ENCODE data around the gene SBNO1. TPM values are rescaled to one million over a fixed set of nuclear protein-coding genes. Genes with fewer than 3 reads are reported as not detected.

The SBNO1 gene
- total RNA-seq, 1 donor from 2014 or later, result 50.4 TPM

DNA sequence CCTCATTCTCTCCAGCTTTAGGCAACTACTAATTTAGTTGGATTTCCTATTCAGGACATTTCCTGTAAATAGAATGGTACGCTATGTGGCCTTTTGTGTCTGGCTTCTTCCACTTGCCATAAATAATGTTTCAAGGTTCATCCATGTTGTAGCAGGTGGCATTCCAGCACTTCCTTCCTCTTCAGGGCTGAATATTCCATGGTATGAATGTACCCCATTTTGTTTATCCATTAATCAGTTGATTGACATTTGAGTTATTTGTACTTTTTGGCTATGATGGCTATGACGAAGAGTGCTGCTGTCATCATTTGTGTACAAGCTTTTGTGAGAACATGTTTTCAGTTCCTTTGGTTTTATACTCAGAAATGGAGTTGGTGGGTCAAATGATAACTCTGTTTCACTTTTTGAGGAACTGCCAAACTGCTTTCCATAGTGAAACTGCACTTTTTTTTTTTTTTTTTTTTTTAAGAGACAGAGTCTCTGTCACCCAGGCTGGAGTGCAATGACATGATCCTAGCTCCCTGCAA lies 86.5 kb downstream of the SBNO1 start:
- no peaks in the 10 kb centered on the region for H3K4me1 Mint-ChIP-seq (ENCODE audit: low read depth, unreplicated experiment)
- FAIRE-seq, result no peak
- no peak overlapping the region for H3K4me2 ChIP-seq (ENCODE audit: low read length)
- no peaks in the 10 kb centered on the region for H3K27me3 ChIP-seq (ENCODE audit: insufficient read depth, low read length)
- H3K36me3 Mint-ChIP-seq (ENCODE audit: low read depth, unreplicated experiment), result peaks cover 2% of the 10 kb centered on the region
- no peaks in the 10 kb centered on the region for H3K79me2 ChIP-seq (ENCODE audit: insufficient read depth, low read length)
- H3K9me3 ChIP-seq (ENCODE audit: insufficient read depth, low read depth, low read length), result no peaks in the 10 kb centered on the region
- H3K4me1 ChIP-seq (ENCODE audit: insufficient read depth, low read length), result no peaks in the 10 kb centered on the region
- no peak overlapping the region for H3K27ac ChIP-seq (ENCODE audit: low read depth, low read length)
- H3K9ac ChIP-seq (ENCODE audit: low read length), result no peak overlapping the region
- H3K9me3 Mint-ChIP-seq (ENCODE audit: unreplicated experiment), result no peaks in the 10 kb centered on the region
- DNase-seq (ENCODE audit: low read depth), result no peak
- H3K4me3 Mint-ChIP-seq (ENCODE audit: unreplicated experiment), result no peak overlapping the region
- TF ChIP-seq, protein P1, sequence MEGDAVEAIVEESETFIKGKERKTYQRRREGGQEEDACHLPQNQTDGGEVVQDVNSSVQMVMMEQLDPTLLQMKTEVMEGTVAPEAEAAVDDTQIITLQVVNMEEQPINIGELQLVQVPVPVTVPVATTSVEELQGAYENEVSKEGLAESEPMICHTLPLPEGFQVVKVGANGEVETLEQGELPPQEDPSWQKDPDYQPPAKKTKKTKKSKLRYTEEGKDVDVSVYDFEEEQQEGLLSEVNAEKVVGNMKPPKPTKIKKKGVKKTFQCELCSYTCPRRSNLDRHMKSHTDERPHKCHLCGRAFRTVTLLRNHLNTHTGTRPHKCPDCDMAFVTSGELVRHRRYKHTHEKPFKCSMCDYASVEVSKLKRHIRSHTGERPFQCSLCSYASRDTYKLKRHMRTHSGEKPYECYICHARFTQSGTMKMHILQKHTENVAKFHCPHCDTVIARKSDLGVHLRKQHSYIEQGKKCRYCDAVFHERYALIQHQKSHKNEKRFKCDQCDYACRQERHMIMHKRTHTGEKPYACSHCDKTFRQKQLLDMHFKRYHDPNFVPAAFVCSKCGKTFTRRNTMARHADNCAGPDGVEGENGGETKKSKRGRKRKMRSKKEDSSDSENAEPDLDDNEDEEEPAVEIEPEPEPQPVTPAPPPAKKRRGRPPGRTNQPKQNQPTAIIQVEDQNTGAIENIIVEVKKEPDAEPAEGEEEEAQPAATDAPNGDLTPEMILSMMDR (IDR thresholded peaks at IDR 0.05; ENCODE audit: insufficient read depth, low read depth, low read length), result no peak
- TF ChIP-seq EZH2 (IDR thresholded peaks at IDR 0.05; ENCODE audit: insufficient read depth, low read length), result no peak
- H4K20me1 ChIP-seq (ENCODE audit: insufficient read depth, low read length), result no peaks in the 10 kb centered on the region
- H3K27ac Mint-ChIP-seq (ENCODE audit: unreplicated experiment), result no peak overlapping the region
- no peaks in the 10 kb centered on the region for H3K27me3 Mint-ChIP-seq (ENCODE audit: low read depth, unreplicated experiment)
- H2AFZ ChIP-seq (ENCODE audit: low read depth, low read length), result no peak overlapping the region
- no peaks in the 10 kb centered on the region for H3K36me3 ChIP-seq (ENCODE audit: insufficient read depth, low read length)
- H3K4me3 ChIP-seq (ENCODE audit: insufficient read depth, low read depth, low read length), result no peak overlapping the region

DNA sequence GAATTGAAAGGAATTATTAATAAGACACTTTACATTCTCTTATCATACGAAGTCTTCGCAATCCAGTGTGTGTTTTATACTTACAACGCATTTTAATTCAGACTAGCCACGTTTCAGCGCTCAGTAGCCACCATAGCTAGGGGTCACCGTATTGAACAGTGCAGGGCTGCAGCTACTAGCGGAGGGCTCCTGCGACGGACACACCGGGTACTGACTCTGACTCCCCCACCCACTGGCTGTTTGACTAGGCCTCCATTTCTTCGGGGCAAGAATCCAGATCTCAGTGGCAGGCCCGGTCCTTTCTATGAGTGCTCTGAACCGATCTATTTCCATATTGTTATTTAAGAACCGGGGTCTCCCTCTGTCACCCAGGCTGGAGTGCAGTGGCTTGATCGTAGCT lies 91.5 kb downstream of the SBNO1 start:
- Histone ChIP-seq H4K20me1 (ENCODE audit: insufficient read depth, low read length) (peaks cover 12% of the 10 kb centered on the region), H3K36me3 (ENCODE audit: insufficient read depth, low read length) (no peaks in the 10 kb centered on the region), H2AFZ (ENCODE audit: low read depth, low read length) (no peak overlapping the region), H3K27me3 (ENCODE audit: insufficient read depth, low read length) (no peaks in the 10 kb centered on the region), H3K4me1 (ENCODE audit: insufficient read depth, low read length) (peaks cover 28% of the 10 kb centered on the region), H3K79me2 (ENCODE audit: insufficient read depth, low read length) (peaks cover 33% of the 10 kb centered on the region), H3K27ac (ENCODE audit: low read depth, low read length) (no peak overlapping the region), H3K4me3 (ENCODE audit: insufficient read depth, low read depth, low read length) (no peak overlapping the region), H3K9me3 (ENCODE audit: insufficient read depth, low read depth, low read length) (no peaks in the 10 kb centered on the region), H3K4me2 (ENCODE audit: low read length) (no peak overlapping the region), H3K9ac (ENCODE audit: low read length) (no peak overlapping the region)
- H3K4me3 Mint-ChIP-seq (ENCODE audit: unreplicated experiment), result peak overlapping the region; percentile 62
- no peak for TF ChIP-seq EZH2 (IDR thresholded peaks at IDR 0.05; ENCODE audit: insufficient read depth, low read length)
- TF ChIP-seq, protein P1 (IDR thresholded peaks at IDR 0.05; ENCODE audit: insufficient read depth, low read depth, low read length), result no peak
- no peaks in the 10 kb centered on the region for H3K36me3 Mint-ChIP-seq (ENCODE audit: low read depth, unreplicated experiment)
- no peak for DNase-seq (ENCODE audit: low read depth)
- no peaks in the 10 kb centered on the region for H3K9me3 Mint-ChIP-seq (ENCODE audit: unreplicated experiment)
- peak overlapping the region; percentile 47 for H3K27ac Mint-ChIP-seq (ENCODE audit: unreplicated experiment)
- peaks cover 3% of the 10 kb centered on the region for H3K4me1 Mint-ChIP-seq (ENCODE audit: low read depth, unreplicated experiment)
- FAIRE-seq, result no peak
- H3K27me3 Mint-ChIP-seq (ENCODE audit: low read depth, unreplicated experiment), result no peaks in the 10 kb centered on the region

- Histone ChIP-seq H3K4me3 (ENCODE audit: insufficient read depth, low read depth, low read length) (peak overlapping the region; percentile 97), H2AFZ (ENCODE audit: low read depth, low read length) (peak overlapping the region; percentile 62), H3K4me1 (ENCODE audit: insufficient read depth, low read length) (peaks cover 35% of the 10 kb centered on the region), H3K4me2 (ENCODE audit: low read length) (peak overlapping the region; percentile 100), H3K9me3 (ENCODE audit: insufficient read depth, low read depth, low read length) (no peaks in the 10 kb centered on the region), H4K20me1 (ENCODE audit: insufficient read depth, low read length) (peaks cover 33% of the 10 kb centered on the region), H3K36me3 (ENCODE audit: insufficient read depth, low read length) (peaks cover 3% of the 10 kb centered on the region), H3K27ac (ENCODE audit: low read depth, low read length) (peak overlapping the region; percentile 88), H3K9ac (ENCODE audit: low read length) (peak overlapping the region; percentile 97), H3K27me3 (ENCODE audit: insufficient read depth, low read length) (no peaks in the 10 kb centered on the region), H3K79me2 (ENCODE audit: insufficient read depth, low read length) (peaks cover 53% of the 10 kb centered on the region)
- Mint-ChIP-seq H3K4me3 (ENCODE audit: unreplicated experiment) (no peak overlapping the region), H3K9me3 (ENCODE audit: unreplicated experiment) (no peaks in the 10 kb centered on the region), H3K36me3 (ENCODE audit: low read depth, unreplicated experiment) (peaks cover 3% of the 10 kb centered on the region), H3K27me3 (ENCODE audit: low read depth, unreplicated experiment) (no peaks in the 10 kb centered on the region), H3K27ac (ENCODE audit: unreplicated experiment) (no peak overlapping the region), H3K4me1 (ENCODE audit: low read depth, unreplicated experiment) (peaks cover 5% of the 10 kb centered on the region)
- no peak for FAIRE-seq
- TF ChIP-seq, protein P1 (IDR thresholded peaks at IDR 0.05; ENCODE audit: insufficient read depth, low read depth, low read length), result no peak
- TF ChIP-seq EZH2 (IDR thresholded peaks at IDR 0.05; ENCODE audit: insufficient read depth, low read length), result no peak
- DNase-seq (ENCODE audit: low read depth), result no peak
Measured at GRCh38 chr12:123271001-123271668, 93.5 kb downstream of the SBNO1 start.

Measured in astrocyte (in vitro differentiated cells and primary cell).